ENCODE data around the gene GBP4. TPM values are rescaled to one million over a fixed set of nuclear protein-coding genes. Genes with fewer than 3 reads are reported as not detected.

The GBP4 gene
- total and polyA plus RNA-seq, 2 experiments from 2014 or later: 0.03 TPM; not detected in 1

DNA sequence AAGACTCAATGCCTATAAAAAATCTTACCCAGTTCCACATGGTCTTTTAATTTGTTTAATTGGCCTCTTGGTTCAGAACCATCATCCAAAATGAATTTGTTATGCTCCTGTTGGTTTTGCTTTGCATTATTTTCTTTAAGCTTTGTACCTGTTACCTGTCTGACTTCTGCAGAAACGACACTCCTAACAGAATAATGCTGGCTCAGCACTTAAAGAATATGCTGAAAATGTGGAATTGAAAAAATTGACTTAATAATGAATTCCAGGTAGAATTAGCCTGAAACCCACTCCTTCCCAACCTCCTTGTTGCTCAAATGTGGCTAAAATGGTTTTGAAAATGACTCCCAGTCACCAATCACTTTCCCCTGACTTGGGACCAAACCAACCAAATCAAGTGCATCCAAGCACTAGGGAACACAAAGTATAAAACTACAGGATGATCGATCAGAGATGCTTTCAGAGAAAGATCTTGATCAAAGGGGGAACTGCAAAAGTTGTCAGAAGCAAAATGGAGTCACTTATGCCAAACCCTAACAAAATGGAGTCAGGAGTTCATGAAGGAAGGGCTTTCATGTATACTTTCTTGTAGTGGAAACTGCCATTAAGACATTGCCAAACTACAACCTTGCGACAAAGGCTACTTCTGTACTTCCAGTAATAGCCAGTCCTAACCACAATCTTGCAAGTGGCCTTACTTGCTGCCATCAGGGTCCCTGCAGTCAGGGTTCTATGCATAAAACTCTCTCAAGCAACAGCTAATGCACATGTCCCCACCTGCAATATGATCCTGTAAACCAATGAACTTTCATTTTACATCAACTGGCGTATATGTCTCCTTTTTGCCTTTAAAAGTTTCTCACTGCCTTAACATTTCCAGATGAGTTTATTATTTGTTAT lies 28.3 kb downstream of the GBP4 start:
- H3K79me2 ChIP-seq (replicated peaks; ENCODE audit: insufficient read depth): no peaks in the 10 kb centered on the region
- no peak for ATAC-seq
- no peak for TF ChIP-seq EZH2phosphoT487 (IDR thresholded peaks at IDR 0.05; ENCODE audit: unreplicated experiment)
- TF ChIP-seq, protein P1, sequence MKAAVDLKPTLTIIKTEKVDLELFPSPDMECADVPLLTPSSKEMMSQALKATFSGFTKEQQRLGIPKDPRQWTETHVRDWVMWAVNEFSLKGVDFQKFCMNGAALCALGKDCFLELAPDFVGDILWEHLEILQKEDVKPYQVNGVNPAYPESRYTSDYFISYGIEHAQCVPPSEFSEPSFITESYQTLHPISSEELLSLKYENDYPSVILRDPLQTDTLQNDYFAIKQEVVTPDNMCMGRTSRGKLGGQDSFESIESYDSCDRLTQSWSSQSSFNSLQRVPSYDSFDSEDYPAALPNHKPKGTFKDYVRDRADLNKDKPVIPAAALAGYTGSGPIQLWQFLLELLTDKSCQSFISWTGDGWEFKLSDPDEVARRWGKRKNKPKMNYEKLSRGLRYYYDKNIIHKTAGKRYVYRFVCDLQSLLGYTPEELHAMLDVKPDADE (IDR thresholded peaks at IDR 0.05): no peak
- no peak for TF ChIP-seq POLR2AphosphoS5 (IDR thresholded peaks at IDR 0.05; ENCODE audit: low read depth)
- no peak for DNase-seq (ENCODE audit: low spot score)
- no peaks in the 10 kb centered on the region for H4K20me1 ChIP-seq (replicated peaks; ENCODE audit: insufficient read depth)
- Mint-ChIP-seq H3K9me3 (no peaks in the 10 kb centered on the region), H3K27me3 (ENCODE audit: insufficient read depth, low read depth, poor library complexity) (no peaks in the 10 kb centered on the region), H3K4me1 (no peaks in the 10 kb centered on the region), H3K36me3 (ENCODE audit: low read depth) (no peaks in the 10 kb centered on the region), H3K27ac (no peak overlapping the region), H3K4me3 (no peak overlapping the region)
- H3K27me3 ChIP-seq (ENCODE audit: insufficient read depth): no peaks in the 10 kb centered on the region
- no peaks in the 10 kb centered on the region for H3K4me1 ChIP-seq (ENCODE audit: insufficient read depth)
- H3K4me3 ChIP-seq: no peak overlapping the region
- peak overlapping the region; percentile 67; the same call in 1 of the 2 replicates for H2AFZ ChIP-seq
- H3K4me2 ChIP-seq: no peak overlapping the region
- H3K27ac ChIP-seq (ENCODE audit: low read depth): no peak overlapping the region
- no peaks in the 10 kb centered on the region for H3F3A ChIP-seq (replicated peaks; ENCODE audit: low read depth)
- 0 out of 2 replicates have a peak, but pooled peaks cover 4% of the 10 kb centered on the region for H3K9me2 ChIP-seq (ENCODE audit: insufficient read depth)
- H3K36me3 ChIP-seq (ENCODE audit: insufficient read depth): no peaks in the 10 kb centered on the region

DNA sequence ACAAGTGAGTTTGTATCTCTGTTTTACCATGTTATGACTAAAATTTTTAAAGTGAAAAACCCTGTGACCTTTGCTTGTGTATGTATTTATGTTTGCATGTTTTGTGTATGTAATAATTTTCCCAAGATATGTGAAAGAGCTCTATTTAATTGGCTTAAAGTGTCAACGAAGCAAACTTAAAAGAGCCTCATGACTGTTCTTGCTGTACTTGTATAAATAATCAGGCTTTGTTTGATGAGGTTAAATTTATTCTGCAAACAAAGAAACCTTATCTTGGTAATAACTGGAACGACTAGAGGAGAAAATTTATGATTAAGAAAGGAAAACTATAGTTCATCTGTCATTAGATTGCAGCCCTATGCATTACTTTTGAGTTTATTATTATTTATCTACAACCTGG lies 29.6 kb downstream of the GBP4 start:
- no peak overlapping the region for H2AFZ ChIP-seq
- H3K4me3 ChIP-seq: no peak overlapping the region
- H3K4me1 ChIP-seq (ENCODE audit: insufficient read depth): no peaks in the 10 kb centered on the region
- Mint-ChIP-seq H3K36me3 (ENCODE audit: low read depth) (no peaks in the 10 kb centered on the region), H3K4me3 (no peak overlapping the region), H3K9me3 (no peaks in the 10 kb centered on the region), H3K27ac (no peak overlapping the region), H3K27me3 (ENCODE audit: insufficient read depth, low read depth, poor library complexity) (no peaks in the 10 kb centered on the region), H3K4me1 (no peaks in the 10 kb centered on the region)
- H3K9me2 ChIP-seq (ENCODE audit: insufficient read depth): 0 out of 2 replicates have a peak, but pooled peaks cover 4% of the 10 kb centered on the region
- no peaks in the 10 kb centered on the region for H4K20me1 ChIP-seq (replicated peaks; ENCODE audit: insufficient read depth)
- no peaks in the 10 kb centered on the region for H3K27me3 ChIP-seq (ENCODE audit: insufficient read depth)
- ATAC-seq: no peak
- H3F3A ChIP-seq (replicated peaks; ENCODE audit: low read depth): no peaks in the 10 kb centered on the region
- no peaks in the 10 kb centered on the region for H3K79me2 ChIP-seq (replicated peaks; ENCODE audit: insufficient read depth)
- no peak for DNase-seq (ENCODE audit: low spot score)
- H3K36me3 ChIP-seq (ENCODE audit: insufficient read depth): no peaks in the 10 kb centered on the region
- no peak overlapping the region for H3K27ac ChIP-seq (ENCODE audit: low read depth)
- H3K4me2 ChIP-seq: no peak overlapping the region
- TF ChIP-seq, protein P1 (IDR thresholded peaks at IDR 0.05): no peak
- no peak for TF ChIP-seq POLR2AphosphoS5 (IDR thresholded peaks at IDR 0.05; ENCODE audit: low read depth)
- TF ChIP-seq, protein P2, sequence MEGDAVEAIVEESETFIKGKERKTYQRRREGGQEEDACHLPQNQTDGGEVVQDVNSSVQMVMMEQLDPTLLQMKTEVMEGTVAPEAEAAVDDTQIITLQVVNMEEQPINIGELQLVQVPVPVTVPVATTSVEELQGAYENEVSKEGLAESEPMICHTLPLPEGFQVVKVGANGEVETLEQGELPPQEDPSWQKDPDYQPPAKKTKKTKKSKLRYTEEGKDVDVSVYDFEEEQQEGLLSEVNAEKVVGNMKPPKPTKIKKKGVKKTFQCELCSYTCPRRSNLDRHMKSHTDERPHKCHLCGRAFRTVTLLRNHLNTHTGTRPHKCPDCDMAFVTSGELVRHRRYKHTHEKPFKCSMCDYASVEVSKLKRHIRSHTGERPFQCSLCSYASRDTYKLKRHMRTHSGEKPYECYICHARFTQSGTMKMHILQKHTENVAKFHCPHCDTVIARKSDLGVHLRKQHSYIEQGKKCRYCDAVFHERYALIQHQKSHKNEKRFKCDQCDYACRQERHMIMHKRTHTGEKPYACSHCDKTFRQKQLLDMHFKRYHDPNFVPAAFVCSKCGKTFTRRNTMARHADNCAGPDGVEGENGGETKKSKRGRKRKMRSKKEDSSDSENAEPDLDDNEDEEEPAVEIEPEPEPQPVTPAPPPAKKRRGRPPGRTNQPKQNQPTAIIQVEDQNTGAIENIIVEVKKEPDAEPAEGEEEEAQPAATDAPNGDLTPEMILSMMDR (conservative IDR thresholded peaks at IDR 0.05; ENCODE audit: low read depth in 2 of 2): no peak
- TF ChIP-seq, protein P3, sequence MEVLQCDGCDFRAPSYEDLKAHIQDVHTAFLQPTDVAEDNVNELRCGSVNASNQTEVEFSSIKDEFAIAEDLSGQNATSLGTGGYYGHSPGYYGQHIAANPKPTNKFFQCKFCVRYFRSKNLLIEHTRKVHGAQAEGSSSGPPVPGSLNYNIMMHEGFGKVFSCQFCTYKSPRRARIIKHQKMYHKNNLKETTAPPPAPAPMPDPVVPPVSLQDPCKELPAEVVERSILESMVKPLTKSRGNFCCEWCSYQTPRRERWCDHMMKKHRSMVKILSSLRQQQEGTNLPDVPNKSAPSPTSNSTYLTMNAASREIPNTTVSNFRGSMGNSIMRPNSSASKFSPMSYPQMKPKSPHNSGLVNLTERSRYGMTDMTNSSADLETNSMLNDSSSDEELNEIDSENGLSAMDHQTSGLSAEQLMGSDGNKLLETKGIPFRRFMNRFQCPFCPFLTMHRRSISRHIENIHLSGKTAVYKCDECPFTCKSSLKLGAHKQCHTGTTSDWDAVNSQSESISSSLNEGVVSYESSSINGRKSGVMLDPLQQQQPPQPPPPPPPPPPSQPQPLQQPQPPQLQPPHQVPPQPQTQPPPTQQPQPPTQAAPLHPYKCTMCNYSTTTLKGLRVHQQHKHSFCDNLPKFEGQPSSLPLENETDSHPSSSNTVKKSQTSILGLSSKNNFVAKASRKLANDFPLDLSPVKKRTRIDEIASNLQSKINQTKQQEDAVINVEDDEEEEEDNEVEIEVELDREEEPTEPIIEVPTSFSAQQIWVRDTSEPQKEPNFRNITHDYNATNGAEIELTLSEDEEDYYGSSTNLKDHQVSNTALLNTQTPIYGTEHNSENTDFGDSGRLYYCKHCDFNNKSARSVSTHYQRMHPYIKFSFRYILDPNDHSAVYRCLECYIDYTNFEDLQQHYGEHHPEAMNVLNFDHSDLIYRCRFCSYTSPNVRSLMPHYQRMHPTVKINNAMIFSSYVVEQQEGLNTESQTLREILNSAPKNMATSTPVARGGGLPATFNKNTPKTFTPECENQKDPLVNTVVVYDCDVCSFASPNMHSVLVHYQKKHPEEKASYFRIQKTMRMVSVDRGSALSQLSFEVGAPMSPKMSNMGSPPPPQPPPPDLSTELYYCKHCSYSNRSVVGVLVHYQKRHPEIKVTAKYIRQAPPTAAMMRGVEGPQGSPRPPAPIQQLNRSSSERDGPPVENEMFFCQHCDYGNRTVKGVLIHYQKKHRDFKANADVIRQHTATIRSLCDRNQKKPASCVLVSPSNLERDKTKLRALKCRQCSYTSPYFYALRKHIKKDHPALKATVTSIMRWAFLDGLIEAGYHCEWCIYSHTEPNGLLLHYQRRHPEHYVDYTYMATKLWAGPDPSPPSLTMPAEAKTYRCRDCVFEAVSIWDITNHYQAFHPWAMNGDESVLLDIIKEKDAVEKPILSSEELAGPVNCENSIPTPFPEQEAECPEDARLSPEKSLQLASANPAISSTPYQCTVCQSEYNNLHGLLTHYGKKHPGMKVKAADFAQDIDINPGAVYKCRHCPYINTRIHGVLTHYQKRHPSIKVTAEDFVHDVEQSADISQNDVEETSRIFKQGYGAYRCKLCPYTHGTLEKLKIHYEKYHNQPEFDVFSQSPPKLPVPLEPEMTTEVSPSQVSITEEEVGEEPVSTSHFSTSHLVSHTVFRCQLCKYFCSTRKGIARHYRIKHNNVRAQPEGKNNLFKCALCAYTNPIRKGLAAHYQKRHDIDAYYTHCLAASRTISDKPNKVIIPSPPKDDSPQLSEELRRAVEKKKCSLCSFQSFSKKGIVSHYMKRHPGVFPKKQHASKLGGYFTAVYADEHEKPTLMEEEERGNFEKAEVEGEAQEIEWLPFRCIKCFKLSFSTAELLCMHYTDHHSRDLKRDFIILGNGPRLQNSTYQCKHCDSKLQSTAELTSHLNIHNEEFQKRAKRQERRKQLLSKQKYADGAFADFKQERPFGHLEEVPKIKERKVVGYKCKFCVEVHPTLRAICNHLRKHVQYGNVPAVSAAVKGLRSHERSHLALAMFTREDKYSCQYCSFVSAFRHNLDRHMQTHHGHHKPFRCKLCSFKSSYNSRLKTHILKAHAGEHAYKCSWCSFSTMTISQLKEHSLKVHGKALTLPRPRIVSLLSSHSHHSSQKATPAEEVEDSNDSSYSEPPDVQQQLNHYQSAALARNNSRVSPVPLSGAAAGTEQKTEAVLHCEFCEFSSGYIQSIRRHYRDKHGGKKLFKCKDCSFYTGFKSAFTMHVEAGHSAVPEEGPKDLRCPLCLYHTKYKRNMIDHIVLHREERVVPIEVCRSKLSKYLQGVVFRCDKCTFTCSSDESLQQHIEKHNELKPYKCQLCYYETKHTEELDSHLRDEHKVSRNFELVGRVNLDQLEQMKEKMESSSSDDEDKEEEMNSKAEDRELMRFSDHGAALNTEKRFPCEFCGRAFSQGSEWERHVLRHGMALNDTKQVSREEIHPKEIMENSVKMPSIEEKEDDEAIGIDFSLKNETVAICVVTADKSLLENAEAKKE (CRISPR knock-in tag; IDR thresholded peaks at IDR 0.05): no peak
- TF ChIP-seq ZNF331 (CRISPR knock-in tag; IDR thresholded peaks at IDR 0.05; ENCODE audit: low read depth): no peak
- TF ChIP-seq JUNB (IDR thresholded peaks at IDR 0.05; ENCODE audit: unreplicated experiment): no peak
